Neural progenitor cell (in vitro differentiated cells): Measurements from ENCODE around the gene RAD54L2. TPM values are rescaled to one million over a fixed set of nuclear protein-coding genes. Genes with fewer than 3 reads are reported as not detected.
A peak's percentile ranks its signal among the peaks of the same experiment; 100 is the strongest.

Experiments used
- DNase-seq: peaks from one replicate; pipeline ENCODE4 v3.0.0-alpha.2; 2016; ENCODE audit warnings: low spot score
- H2AFZ ChIP-seq: fragments of 200-600 bp; sonication (generic); replicated peaks from 2 replicates; pipeline ENCODE4 v1.6.1; 2016; ENCODE audit warnings: antibody characterized with exemption
- H3F3A ChIP-seq: fragments of 200-600 bp; sonication (generic); 2 replicates; pipeline ENCODE4 v1.6.1; 2016; ENCODE audit warnings: antibody characterized with exemption, low read depth
- H3K27ac ChIP-seq: fragments of 200-600 bp; sonication (generic); 2 replicates; pipeline ENCODE4 v1.5.1; 2016; ENCODE audit warnings: mild to moderate bottlenecking
- H3K27me3 ChIP-seq: fragments of 200-600 bp; sonication (generic); 2 replicates; pipeline ENCODE4 v1.6.1; 2016; ENCODE audit warnings: mild to moderate bottlenecking, moderate library complexity
- H3K36me3 ChIP-seq: fragments of 200-600 bp; sonication (generic); 2 replicates; pipeline ENCODE4 v1.5.1; 2016
- H3K4me1 ChIP-seq: fragments of 200-600 bp; sonication (generic); 2 replicates; pipeline ENCODE4 v1.6.1; 2016; ENCODE audit warnings: mixed run types
- H3K4me2 ChIP-seq: fragments of 200-600 bp; sonication (generic); 2 replicates; pipeline ENCODE4 v1.6.1; 2016
- H3K4me3 ChIP-seq: fragments of 200-600 bp; sonication (generic); 2 replicates; pipeline ENCODE4 v1.5.1; 2016
- H3K79me2 ChIP-seq: fragments of 200-600 bp; sonication (generic); 2 replicates; pipeline ENCODE4 v1.6.1; 2016; ENCODE audit warnings: low read depth
- H3K9ac ChIP-seq: fragments of 200-600 bp; sonication (generic); 2 replicates; pipeline ENCODE4 v1.6.1; 2016
- H3K9me3 ChIP-seq: fragments of 200-600 bp; sonication (generic); 2 replicates; pipeline ENCODE4 v1.5.1; 2016; ENCODE audit warnings: low read depth
- H4K20me1 ChIP-seq: fragments of 200-600 bp; sonication (generic); 2 replicates; pipeline ENCODE4 v1.6.1; 2016; ENCODE audit warnings: low read depth
- H3K27ac Mint-ChIP-seq: 3 replicates; pipeline ENCODE4 v1.8.0; 2021; ENCODE audit warnings: mixed read lengths
- H3K27me3 Mint-ChIP-seq: 2 replicates; pipeline ENCODE4 v1.8.0; 2022; ENCODE audit warnings: low read depth, mild to moderate bottlenecking, inconsistent platforms, moderate library complexity, mixed read lengths; ENCODE audit not compliant: insufficient read depth
- H3K36me3 Mint-ChIP-seq: 3 replicates; pipeline ENCODE4 v1.8.0; 2021; ENCODE audit warnings: mixed read lengths
- H3K4me1 Mint-ChIP-seq: 3 replicates; pipeline ENCODE4 v1.8.0; 2021; ENCODE audit warnings: mixed read lengths
- H3K4me3 Mint-ChIP-seq: 3 replicates; pipeline ENCODE4 v1.8.0; 2021; ENCODE audit warnings: mild to moderate bottlenecking, moderate library complexity, mixed read lengths
- H3K9me3 Mint-ChIP-seq: 3 replicates; pipeline ENCODE4 v1.8.0; 2020; ENCODE audit warnings: mixed read lengths
- EZH2 ChIP-seq: fragments of 200-600 bp; sonication (generic); IDR thresholded peaks from 2 replicates; pipeline ENCODE4 v1.6.1; 2017; ENCODE audit warnings: antibody characterized with exemption, mild to moderate bottlenecking, moderate library complexity
- EZH2phosphoT487 ChIP-seq: fragments of 200-600 bp; sonication (generic); IDR thresholded peaks from 2 replicates; pipeline ENCODE4 v1.6.1; 2017; ENCODE audit warnings: antibody characterized with exemption
- total RNA-seq: library from RNA; depleted of rRNA; stranded (reverse); fragments of >200 nt; gene quantifications from 2 replicates; pipeline ENCODE4 v1.2.3, GENCODE V29; 2015; ENCODE audit warnings: low replicate concordance
- TF ChIP-seq, protein P1 (sequence below): fragments of 200-600 bp; sonication (generic); IDR thresholded peaks from 2 replicates; pipeline ENCODE4 v1.5.1; 2017; ENCODE audit warnings: antibody characterized with exemption, mild to moderate bottlenecking

The RAD54L2 gene
- total RNA-seq, 1 donor from 2014 or later, result 30.5 TPM

DNA sequence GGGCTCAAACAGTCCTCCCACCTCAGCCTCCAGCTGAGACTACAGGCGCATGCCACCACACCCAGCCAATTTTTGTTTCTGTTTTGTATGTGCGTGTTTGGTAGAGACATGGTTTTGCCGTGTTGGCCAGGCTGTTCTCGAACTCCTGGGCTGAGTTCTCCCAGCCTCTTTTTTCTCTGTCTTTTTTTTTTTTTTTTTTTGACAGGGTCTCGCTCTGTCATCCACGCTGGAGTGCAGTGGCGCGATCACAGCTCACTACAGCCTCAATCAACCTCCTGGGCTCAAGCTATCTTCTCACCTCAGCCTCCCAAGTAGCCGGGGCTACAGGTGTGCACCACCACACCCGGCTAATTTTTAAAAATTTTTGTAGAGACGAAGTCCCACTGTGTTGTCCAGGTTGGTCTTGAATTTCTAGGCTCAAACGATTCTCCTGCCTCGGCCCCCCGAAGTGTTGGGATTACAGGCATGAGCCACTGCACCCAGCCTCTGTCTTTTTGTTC, 37.8 kb upstream of the RAD54L2 start:
- no peak for TF ChIP-seq EZH2phosphoT487
- no peak for TF ChIP-seq EZH2
- TF ChIP-seq, protein P1, sequence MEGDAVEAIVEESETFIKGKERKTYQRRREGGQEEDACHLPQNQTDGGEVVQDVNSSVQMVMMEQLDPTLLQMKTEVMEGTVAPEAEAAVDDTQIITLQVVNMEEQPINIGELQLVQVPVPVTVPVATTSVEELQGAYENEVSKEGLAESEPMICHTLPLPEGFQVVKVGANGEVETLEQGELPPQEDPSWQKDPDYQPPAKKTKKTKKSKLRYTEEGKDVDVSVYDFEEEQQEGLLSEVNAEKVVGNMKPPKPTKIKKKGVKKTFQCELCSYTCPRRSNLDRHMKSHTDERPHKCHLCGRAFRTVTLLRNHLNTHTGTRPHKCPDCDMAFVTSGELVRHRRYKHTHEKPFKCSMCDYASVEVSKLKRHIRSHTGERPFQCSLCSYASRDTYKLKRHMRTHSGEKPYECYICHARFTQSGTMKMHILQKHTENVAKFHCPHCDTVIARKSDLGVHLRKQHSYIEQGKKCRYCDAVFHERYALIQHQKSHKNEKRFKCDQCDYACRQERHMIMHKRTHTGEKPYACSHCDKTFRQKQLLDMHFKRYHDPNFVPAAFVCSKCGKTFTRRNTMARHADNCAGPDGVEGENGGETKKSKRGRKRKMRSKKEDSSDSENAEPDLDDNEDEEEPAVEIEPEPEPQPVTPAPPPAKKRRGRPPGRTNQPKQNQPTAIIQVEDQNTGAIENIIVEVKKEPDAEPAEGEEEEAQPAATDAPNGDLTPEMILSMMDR, result no peak
- peak overlapping the region; percentile 93 for H3K4me3 Mint-ChIP-seq
- Histone ChIP-seq H3K79me2 (peaks cover 34% of the 10 kb centered on the region), H4K20me1 (peaks cover 32% of the 10 kb centered on the region), H3K36me3 (no peaks in the 10 kb centered on the region), H2AFZ (peak overlapping the region; percentile 53), H3K4me1 (peaks cover 6% of the 10 kb centered on the region), H3K27ac (no peak overlapping the region), H3K9ac (no peak overlapping the region), H3K9me3 (no peaks in the 10 kb centered on the region), H3K4me3 (peak overlapping the region; percentile 83), H3F3A (peaks cover 18% of the 10 kb centered on the region), H3K27me3 (no peaks in the 10 kb centered on the region), H3K4me2 (peak overlapping the region; percentile 68)
- H3K27me3 Mint-ChIP-seq, result peaks cover 4% of the 10 kb centered on the region
- DNase-seq, result no peak
- H3K27ac Mint-ChIP-seq, result no peak overlapping the region
- peaks cover 4% of the 10 kb centered on the region for H3K4me1 Mint-ChIP-seq
- H3K9me3 Mint-ChIP-seq, result no peaks in the 10 kb centered on the region
- H3K36me3 Mint-ChIP-seq, result no peaks in the 10 kb centered on the region

DNA sequence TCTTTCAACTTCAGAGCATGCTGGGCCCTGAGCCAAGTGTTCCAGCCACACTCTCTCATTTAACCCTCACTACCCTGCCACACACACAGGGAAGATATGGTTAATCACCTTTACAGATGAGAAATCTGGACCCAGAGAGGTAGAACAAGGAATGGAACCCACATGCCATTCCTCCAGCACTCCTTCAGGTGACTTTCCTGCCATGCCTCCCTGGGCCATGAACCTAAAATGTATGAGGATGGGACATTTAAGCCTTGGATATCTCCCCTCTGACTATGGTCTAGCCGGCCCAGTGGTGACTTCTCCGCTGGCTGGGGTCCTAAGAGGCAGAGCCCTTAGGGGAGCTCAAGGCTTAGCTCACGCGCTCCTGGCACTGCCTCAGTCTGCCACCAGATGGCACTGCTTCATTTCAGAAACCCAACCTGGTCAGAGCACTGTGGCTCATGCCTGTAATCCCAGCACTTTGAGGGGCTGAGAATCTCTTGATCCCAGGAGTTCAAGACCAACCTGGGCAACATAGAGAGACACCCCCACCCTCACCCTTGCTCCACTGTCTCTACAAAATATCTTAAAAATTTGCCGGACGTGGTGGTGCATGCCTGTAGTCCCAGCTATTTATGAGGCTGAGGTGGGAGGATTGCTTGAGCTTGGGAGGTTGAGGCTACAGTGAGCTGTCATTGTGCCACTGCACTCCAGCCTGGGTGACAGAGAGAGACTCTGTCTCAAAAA, 36.5 kb upstream of the RAD54L2 start:
- H3K4me1 Mint-ChIP-seq, result peaks cover 4% of the 10 kb centered on the region
- TF ChIP-seq EZH2 (no peak), EZH2phosphoT487 (no peak)
- TF ChIP-seq, protein P1, result peak; percentile 87
- H3K9me3 Mint-ChIP-seq, result no peaks in the 10 kb centered on the region
- Histone ChIP-seq H2AFZ (no peak overlapping the region), H3K79me2 (peaks cover 21% of the 10 kb centered on the region), H3F3A (peaks cover 18% of the 10 kb centered on the region), H3K4me3 (no peak overlapping the region), H3K9ac (no peak overlapping the region), H3K9me3 (no peaks in the 10 kb centered on the region), H3K4me2 (no peak overlapping the region), H3K36me3 (no peaks in the 10 kb centered on the region), H3K4me1 (peaks cover 6% of the 10 kb centered on the region), H4K20me1 (peaks cover 19% of the 10 kb centered on the region), H3K27ac (no peak overlapping the region), H3K27me3 (no peaks in the 10 kb centered on the region)
- no peak overlapping the region for H3K4me3 Mint-ChIP-seq
- peak; percentile 86 for DNase-seq
- no peak overlapping the region for H3K27ac Mint-ChIP-seq
- H3K36me3 Mint-ChIP-seq, result no peaks in the 10 kb centered on the region
- H3K27me3 Mint-ChIP-seq, result peaks cover 4% of the 10 kb centered on the region

DNA sequence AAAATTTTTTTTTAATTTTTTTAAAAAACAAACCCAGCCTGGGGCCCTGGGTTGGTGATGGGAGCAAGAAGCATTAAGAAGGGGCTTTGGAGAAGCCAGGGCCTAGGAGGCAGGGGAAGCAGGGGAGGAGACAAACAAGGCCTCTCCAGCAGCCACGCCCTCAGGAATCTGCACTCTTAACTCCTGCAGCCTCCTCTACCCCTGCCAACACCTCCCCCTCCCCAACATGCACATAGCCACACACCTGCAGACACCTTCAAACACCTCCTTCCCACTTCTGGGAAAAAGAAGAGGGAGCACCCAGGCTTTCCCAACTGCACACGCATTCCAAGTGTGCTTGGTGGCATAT, 36.0 kb upstream of the RAD54L2 start:
- TF ChIP-seq EZH2phosphoT487 (no peak), EZH2 (no peak)
- TF ChIP-seq, protein P1, result no peak
- no peaks in the 10 kb centered on the region for H3K36me3 ChIP-seq
- no peak overlapping the region for H3K27ac Mint-ChIP-seq
- no peak overlapping the region for H3K4me2 ChIP-seq
- H3K27me3 ChIP-seq, result no peaks in the 10 kb centered on the region
- peaks cover 4% of the 10 kb centered on the region for H3K4me1 Mint-ChIP-seq
- no peaks in the 10 kb centered on the region for H3K9me3 Mint-ChIP-seq
- no peak overlapping the region for H3K4me3 Mint-ChIP-seq
- H3K4me1 ChIP-seq, result peaks cover 6% of the 10 kb centered on the region
- H3K36me3 Mint-ChIP-seq, result no peaks in the 10 kb centered on the region
- peaks cover 16% of the 10 kb centered on the region for H3K79me2 ChIP-seq
- H3K4me3 ChIP-seq, result no peak overlapping the region
- peaks cover 18% of the 10 kb centered on the region for H3F3A ChIP-seq
- no peak for DNase-seq
- peaks cover 4% of the 10 kb centered on the region for H3K27me3 Mint-ChIP-seq
- peaks cover 14% of the 10 kb centered on the region for H4K20me1 ChIP-seq
- no peak overlapping the region for H3K9ac ChIP-seq
- no peak overlapping the region for H3K27ac ChIP-seq
- H3K9me3 ChIP-seq, result no peaks in the 10 kb centered on the region
- H2AFZ ChIP-seq, result no peak overlapping the region
